HG03378 (cell line): ENCODE measurements around the gene TSPAN11.

Source experiments
- ATAC-seq: cut with Tn5 transposase; IDR thresholded peaks from one replicate; pipeline ENCODE4 v1.9.1; 2021; ENCODE audit warnings: mild to moderate bottlenecking, moderate library complexity; ENCODE audit not compliant: unreplicated experiment

Gene TSPAN11

GRCh38 chr12:31037931-31038330 is 111.4 kb downstream of the TSPAN11 start:
- no peak for ATAC-seq

- ATAC-seq = no peak
These were observed 114.6 kb downstream of the TSPAN11 start for GRCh38 chr12:31041033-31041564.
